ENCODE measurements around the gene S100A4.

DNA sequence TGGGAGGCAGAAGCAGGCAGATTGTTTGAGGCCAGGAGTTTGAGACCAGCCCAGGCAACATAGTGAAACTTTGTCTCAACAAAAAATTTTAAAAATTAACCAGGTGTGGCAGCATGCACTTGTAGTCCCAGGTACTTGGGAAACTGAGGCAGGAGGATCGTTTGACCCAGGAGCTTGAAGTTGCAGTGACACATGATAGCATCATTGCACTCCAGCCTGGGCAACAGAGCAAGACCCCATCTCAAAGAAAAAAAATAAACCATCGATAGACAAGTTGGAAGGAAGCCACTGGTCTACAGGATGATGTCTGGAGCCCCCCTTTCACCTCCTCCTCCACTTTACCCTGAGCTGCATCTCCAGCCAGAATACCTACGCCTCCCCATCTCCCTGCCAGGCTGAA is 26.4 kb downstream of the S100A4 start:
- TF ChIP-seq POLR2AphosphoS5 (IDR thresholded peaks at IDR 0.05), result no peak
- TF ChIP-seq, protein P1, sequence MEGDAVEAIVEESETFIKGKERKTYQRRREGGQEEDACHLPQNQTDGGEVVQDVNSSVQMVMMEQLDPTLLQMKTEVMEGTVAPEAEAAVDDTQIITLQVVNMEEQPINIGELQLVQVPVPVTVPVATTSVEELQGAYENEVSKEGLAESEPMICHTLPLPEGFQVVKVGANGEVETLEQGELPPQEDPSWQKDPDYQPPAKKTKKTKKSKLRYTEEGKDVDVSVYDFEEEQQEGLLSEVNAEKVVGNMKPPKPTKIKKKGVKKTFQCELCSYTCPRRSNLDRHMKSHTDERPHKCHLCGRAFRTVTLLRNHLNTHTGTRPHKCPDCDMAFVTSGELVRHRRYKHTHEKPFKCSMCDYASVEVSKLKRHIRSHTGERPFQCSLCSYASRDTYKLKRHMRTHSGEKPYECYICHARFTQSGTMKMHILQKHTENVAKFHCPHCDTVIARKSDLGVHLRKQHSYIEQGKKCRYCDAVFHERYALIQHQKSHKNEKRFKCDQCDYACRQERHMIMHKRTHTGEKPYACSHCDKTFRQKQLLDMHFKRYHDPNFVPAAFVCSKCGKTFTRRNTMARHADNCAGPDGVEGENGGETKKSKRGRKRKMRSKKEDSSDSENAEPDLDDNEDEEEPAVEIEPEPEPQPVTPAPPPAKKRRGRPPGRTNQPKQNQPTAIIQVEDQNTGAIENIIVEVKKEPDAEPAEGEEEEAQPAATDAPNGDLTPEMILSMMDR (IDR thresholded peaks at IDR 0.05), result no peak
- no peak for TF ChIP-seq POLR2A (IDR thresholded peaks at IDR 0.05)

Data from suprapubic skin (tissue), 4 donors.